Esophagus squamous epithelium (tissue), 5 donors: ENCODE measurements around the gene ATP8B4. TPM values are rescaled to one million over a fixed set of nuclear protein-coding genes. Genes with fewer than 3 reads are reported as not detected.
"Not testable (repeated sequence)": the region's sequence is repeated elsewhere in the genome, so short reads cannot be mapped to it uniquely, and the experiment has no call there.

Experiments
- DNase-seq: peaks from one replicate; lab custom pipeline; 2025; lab: John Stamatoyannopoulos, UW
- H3K27ac ChIP-seq, 4 donors: fragments of 200-600 bp; sonication (generic); one replicate each; pipeline ENCODE4 v1.5.1; 2016 to 2019; ENCODE audit warnings: mild to moderate bottlenecking in 1 of 4
- H3K27me3 ChIP-seq, 4 donors: fragments of 200-600 bp; sonication (generic); 1 replicate in 3 of 4; 2 replicates in 1 of 4; pipeline versions ENCODE4 v1.5.1 to v1.6.0; 2017 to 2021; ENCODE audit warnings: antibody characterized with exemption in 1 of 4
- H3K36me3 ChIP-seq, 3 donors: fragments of 200-600 bp; sonication (generic); one replicate each; pipeline ENCODE4 v1.5.1; 2016 to 2019
- H3K4me1 ChIP-seq, 3 donors: fragments of 200-600 bp; sonication (generic); one replicate each; pipeline ENCODE4 v1.5.1; 2017 to 2019
- H3K4me3 ChIP-seq, 4 donors: fragments of 200-600 bp; sonication (generic); 1 replicate in 3 of 4; 2 replicates in 1 of 4; pipeline ENCODE4 v1.5.1; 2016 to 2019; ENCODE audit warnings: mild to moderate bottlenecking in 2 of 4, moderate library complexity in 1 of 4
- H3K9me3 ChIP-seq, 3 donors: fragments of 200-600 bp; sonication (generic); one replicate each; pipeline ENCODE4 v1.5.1; 2016 to 2019
- CTCF ChIP-seq, 6 experiments: fragments of 450-650 bp in 4 of 6; fragments of 200-600 bp in 2 of 6; sonication (generic) in 2 of 6; IDR thresholded peaks; one replicate each; pipeline ENCODE4 v1.5.1; 2016 to 2019; ENCODE audit warnings: antibody characterized with exemption in 6 of 6, mild to moderate bottlenecking in 4 of 6, moderate library complexity in 4 of 6
- POLR2A ChIP-seq, 4 donors: fragments of 450-650 bp; IDR thresholded peaks; one replicate each; pipeline ENCODE4 v1.6.1; 2017; ENCODE audit warnings: antibody characterized with exemption in 4 of 4, mild to moderate bottlenecking in 4 of 4, moderate library complexity in 3 of 4
- WGBS, 2 donors: methylation state at CpG; one replicate each; pipeline ENCODE4 v1.1.5; 2018; 5-methylcytosine and 5-hydroxymethylcytosine counted together
- intact Hi-C: fragments of 100-400 bp; cut with DNase I; formaldehyde crosslinking; loops from one replicate; pipeline ENCODE4 v1.15.0; 2022
- total RNA-seq, 4 donors: library from RNA; depleted of rRNA; stranded (reverse); fragments of >200 nt; gene quantifications; one replicate each; pipeline ENCODE4 v1.1.0, GENCODE V29; 2016
- donor health status: DM: yes; HTN: yes; CAD: no.

The ATP8B4 gene
- total RNA-seq, 4 donors from 2014 or later = 0.97 to 6.7 (median 2.9) TPM

DNA sequence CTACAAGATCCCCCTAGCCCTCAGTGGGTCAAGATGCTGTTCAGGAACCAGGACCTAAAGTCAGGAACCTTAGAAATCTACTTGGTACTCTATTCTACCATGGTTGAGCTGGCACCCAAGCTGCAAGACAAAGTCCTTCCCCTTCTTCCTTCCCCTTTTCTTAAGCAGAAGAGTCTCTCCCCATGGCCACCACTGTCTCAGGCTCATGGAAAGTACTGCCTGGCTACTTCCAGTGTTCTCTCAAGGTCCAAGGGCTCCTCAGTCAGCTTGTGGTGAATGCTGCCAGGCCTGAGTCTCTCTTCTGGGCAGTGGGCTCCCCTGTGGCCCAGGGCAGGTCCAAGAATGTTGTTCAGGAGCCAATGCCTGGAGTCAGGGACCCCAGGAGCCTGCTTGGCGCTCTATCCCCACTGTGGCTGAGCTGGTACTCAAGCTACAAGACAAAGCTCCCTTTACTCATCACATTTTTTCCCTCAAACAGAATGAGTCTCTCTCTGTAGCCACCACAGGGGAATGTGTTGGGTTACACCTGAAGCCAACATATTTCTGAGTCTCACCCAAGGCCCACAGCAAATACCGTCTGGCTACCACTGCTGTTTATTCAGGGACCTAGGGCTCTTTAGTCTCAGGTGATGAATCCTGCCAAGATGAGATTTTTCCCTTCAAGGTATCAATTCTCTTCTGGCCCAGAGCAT lies 44.8 kb upstream of the ATP8B4 start:
- H3K27ac ChIP-seq = no peak overlapping the region

DNA sequence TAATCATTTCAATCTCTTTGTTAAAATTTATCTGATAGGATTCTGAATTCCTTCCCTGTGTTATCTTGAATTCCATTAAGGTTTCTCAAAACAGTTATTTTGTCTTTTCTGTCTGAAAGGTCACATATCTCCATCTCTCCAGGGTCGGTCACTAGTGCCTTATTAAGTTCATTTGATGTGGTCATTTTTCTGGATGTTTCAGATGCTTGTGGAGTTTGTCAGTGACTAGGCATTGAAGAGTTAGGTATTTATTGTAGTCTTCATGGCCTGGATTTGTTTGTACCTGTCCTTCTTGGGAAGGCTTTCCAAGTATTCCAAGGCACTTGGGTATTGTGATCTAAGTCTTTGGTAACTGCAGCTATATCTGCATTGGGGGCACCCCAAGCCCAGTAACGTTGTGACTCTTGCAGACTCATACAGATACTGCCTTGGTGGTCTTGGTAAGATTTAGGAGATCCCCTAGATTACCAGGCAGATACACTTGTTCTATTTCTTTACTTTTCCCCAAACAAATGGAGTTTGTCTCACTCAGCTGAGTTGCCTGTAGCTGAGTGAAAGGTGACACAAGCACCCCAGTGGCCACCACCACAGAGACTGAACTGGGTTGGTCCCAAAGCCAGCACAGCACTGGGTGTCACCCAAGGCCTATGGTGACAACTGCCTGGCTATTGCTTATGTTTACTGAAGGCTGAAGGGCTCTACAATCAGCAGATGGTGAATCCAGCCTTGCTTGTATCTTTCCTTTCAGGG lies 44.1 kb upstream of the ATP8B4 start:
- Histone ChIP-seq H3K27me3 (no peaks in the 10 kb centered on the region), H3K9me3 (no peaks in the 10 kb centered on the region), H3K4me3 (no peak overlapping the region), H3K27ac (no peak overlapping the region), H3K4me1 (no peaks in the 10 kb centered on the region), H3K36me3 (no peaks in the 10 kb centered on the region)
- TF ChIP-seq POLR2A (IDR thresholded peaks at IDR 0.05) (no peak), CTCF (IDR thresholded peaks at IDR 0.05) (no peak)
- DNase-seq = no peak
- 46 to 48% methylated on average over 2 of the region's 2 CpGs for WGBS, 2 donors
- intact Hi-C loops = no loop called here

More for the DNA sequence above, 44.8 kb upstream of the ATP8B4 start:
- Histone ChIP-seq H3K36me3 (no peaks in the 10 kb centered on the region), H3K27me3 (no peaks in the 10 kb centered on the region), H3K9me3 (no peaks in the 10 kb centered on the region), H3K4me3 (no peak overlapping the region), H3K4me1 (peaks cover 0 to 7% (median 0%) of the 10 kb centered on the region in 3 donors)
- intact Hi-C loops = no loop called here
- WGBS, 2 donors = 62 to 80% methylated on average over 1 to 2 of the region's 2 CpGs
- no peak for DNase-seq
- TF ChIP-seq CTCF (IDR thresholded peaks at IDR 0.05) (no peak), POLR2A (IDR thresholded peaks at IDR 0.05) (no peak)

- H3K27me3 ChIP-seq, intact Hi-C loops, H3K36me3 ChIP-seq, DNase-seq, H3K4me3 ChIP-seq, H3K9me3 ChIP-seq, H3K27ac ChIP-seq, H3K4me1 ChIP-seq: not testable (repeated sequence)
- no CpG with 5 or more reads among the region's 28 CpGs for WGBS, 2 donors
These were observed 39.2 kb upstream of the ATP8B4 start for GRCh38 chr15:50158236-50158635.

DNA sequence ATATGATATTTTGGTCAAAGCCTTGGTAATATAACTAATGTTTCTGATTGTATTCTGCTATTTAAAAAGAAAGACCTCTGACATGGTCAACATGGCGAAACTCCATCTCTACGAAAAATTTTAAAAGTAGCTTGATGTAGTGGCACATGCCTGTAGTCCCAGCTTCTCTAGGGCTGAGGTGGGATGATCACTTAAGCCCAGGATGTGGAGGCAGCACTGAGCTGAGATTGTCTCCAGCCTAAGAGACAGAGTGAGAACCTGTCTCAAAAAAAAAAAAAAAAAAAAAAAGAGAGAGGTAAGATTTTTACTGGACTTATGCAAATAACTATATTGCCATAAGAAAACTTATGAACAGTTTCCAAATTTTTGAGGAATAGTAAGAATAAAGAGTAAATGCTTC lies 32.4 kb upstream of the ATP8B4 start:
- H3K27me3 ChIP-seq = no peaks in the 10 kb centered on the region
- H3K27ac ChIP-seq = no peak overlapping the region
- intact Hi-C loops = no loop called here
- WGBS, 2 donors = 92 to 100% methylated on average over 2 of the region's 2 CpGs
- no peak for TF ChIP-seq CTCF (IDR thresholded peaks at IDR 0.05)
- no peak for TF ChIP-seq POLR2A (IDR thresholded peaks at IDR 0.05)
- no peak overlapping the region for H3K4me3 ChIP-seq
- H3K9me3 ChIP-seq = no peaks in the 10 kb centered on the region
- DNase-seq = no peak
- H3K4me1 ChIP-seq = peaks cover 0 to 26% (median 0%) of the 10 kb centered on the region in 3 donors
- no peaks in the 10 kb centered on the region for H3K36me3 ChIP-seq

DNA sequence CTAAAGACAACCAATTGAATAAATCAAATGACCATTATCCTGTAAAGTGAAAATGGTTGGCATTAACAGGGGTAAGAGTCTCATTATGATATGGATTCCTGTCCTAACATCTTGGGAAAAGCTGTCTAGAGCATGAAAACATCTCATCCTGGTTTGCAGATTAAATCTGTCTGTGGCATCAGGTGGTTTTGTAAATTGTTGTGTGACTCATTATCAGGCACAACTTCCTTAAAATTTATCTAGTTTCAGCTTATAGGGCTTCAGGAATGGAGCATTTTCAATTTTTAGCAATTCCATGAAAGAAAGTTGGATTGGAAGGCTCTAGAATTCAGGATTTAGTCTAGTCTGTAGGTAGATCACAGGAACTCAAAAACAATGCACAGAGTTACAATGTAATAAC lies 31.8 kb upstream of the ATP8B4 start:
- Histone ChIP-seq H3K27ac (no peak overlapping the region), H3K4me1 (peaks cover 0 to 29% (median 0%) of the 10 kb centered on the region in 3 donors), H3K4me3 (no peak overlapping the region), H3K27me3 (no peaks in the 10 kb centered on the region), H3K9me3 (no peaks in the 10 kb centered on the region), H3K36me3 (no peaks in the 10 kb centered on the region)
- intact Hi-C loops = no loop called here
- DNase-seq = no peak
- TF ChIP-seq POLR2A (IDR thresholded peaks at IDR 0.05) (no peak), CTCF (IDR thresholded peaks at IDR 0.05) (no peak)
